Keratinocyte (primary cell): Measurements from ENCODE around the gene SLC30A7. TPM values are rescaled to one million over a fixed set of nuclear protein-coding genes. Genes with fewer than 3 reads are reported as not detected.

Experiments
- DNase-seq: peaks from one replicate; pipeline ENCODE4 v3.0.0-alpha.2; 2011; ENCODE audit warnings: low read depth, missing footprints, low spot score
- FAIRE-seq: peaks from 2 replicates; lab custom pipeline; 2011; peaks lifted over from hg19 to GRCh38; lab: Jason Lieb, UNC
- H2AFZ ChIP-seq: 2 replicates; pipeline ENCODE4 v1.6.0; 2012; ENCODE audit warnings: low read length, control low read depth, inconsistent platforms; ENCODE audit not compliant: control insufficient read depth
- H3K27ac ChIP-seq: 2 replicates; pipeline ENCODE4 v1.5.1; 2011; ENCODE audit warnings: low read length; ENCODE audit not compliant: control insufficient read depth, insufficient read depth
- H3K27me3 ChIP-seq: 3 replicates; pipeline ENCODE4 v1.6.0; 2011; ENCODE audit warnings: low read length; ENCODE audit not compliant: control insufficient read depth, insufficient read depth; ENCODE audit errors: extremely low read depth
- H3K36me3 ChIP-seq, 2 experiments: 2 replicates in 1 of 2; 3 replicates in 1 of 2; pipeline ENCODE4 v1.5.1; 2011; ENCODE audit warnings: low read length in 2 of 2, mild to moderate bottlenecking in 1 of 2; ENCODE audit not compliant: control insufficient read depth in 2 of 2, insufficient read depth in 2 of 2; ENCODE audit errors: extremely low read depth in 1 of 2
- H3K4me1 ChIP-seq: 3 replicates; pipeline ENCODE4 v1.5.1; 2011; ENCODE audit warnings: low read length; ENCODE audit not compliant: control insufficient read depth, insufficient read depth; ENCODE audit errors: extremely low read depth
- H3K4me2 ChIP-seq: 3 replicates; pipeline ENCODE4 v1.6.0; 2011; ENCODE audit warnings: low read depth, low read length; ENCODE audit not compliant: control insufficient read depth, insufficient read depth; ENCODE audit errors: extremely low read depth
- H3K4me3 ChIP-seq, 3 experiments: fragments of 200-600 bp in 1 of 3; sonication (generic) in 1 of 3; 2 replicates in 2 of 3; 3 replicates in 1 of 3; pipeline ENCODE4 v1.5.1; 2011 to 2016; ENCODE audit warnings: low read length in 3 of 3, mild to moderate bottlenecking in 3 of 3, control low read depth in 2 of 3, inconsistent platforms in 1 of 3, low read depth in 1 of 3, mixed read lengths in 1 of 3, mixed run types in 1 of 3, moderate library complexity in 1 of 3; ENCODE audit not compliant: control insufficient read depth in 2 of 3, insufficient read depth in 2 of 3; ENCODE audit errors: extremely low read depth in 1 of 3
- H3K79me2 ChIP-seq: 2 replicates; pipeline ENCODE4 v1.6.0; 2012; ENCODE audit warnings: low read length; ENCODE audit not compliant: control insufficient read depth, insufficient read depth
- H3K9ac ChIP-seq: 3 replicates; pipeline ENCODE4 v1.6.0; 2011; ENCODE audit warnings: low read length; ENCODE audit not compliant: control insufficient read depth, insufficient read depth; ENCODE audit errors: extremely low read depth
- H3K9me1 ChIP-seq: 3 replicates; pipeline ENCODE4 v1.6.0; 2011; ENCODE audit warnings: low read length; ENCODE audit not compliant: control insufficient read depth, insufficient read depth; ENCODE audit errors: extremely low read depth
- H3K9me3 ChIP-seq: 2 replicates; pipeline ENCODE4 v1.5.1; 2012; ENCODE audit warnings: low read depth, low read length; ENCODE audit not compliant: control insufficient read depth
- H4K20me1 ChIP-seq: 3 replicates; pipeline ENCODE4 v1.6.0; 2011; ENCODE audit warnings: low read length; ENCODE audit not compliant: control insufficient read depth, insufficient read depth; ENCODE audit errors: extremely low read depth
- CTCF ChIP-seq, 3 experiments: IDR thresholded peaks in 1 of 3; conservative IDR thresholded peaks in 1 of 3; optimal IDR thresholded peaks in 1 of 3; 2 replicates in 2 of 3; 3 replicates in 1 of 3; pipeline versions ENCODE3 to v1.5.1; 2011; ENCODE audit warnings: low read length in 3 of 3, mild to moderate bottlenecking in 3 of 3, moderate library complexity in 2 of 3, control low read depth in 1 of 3, inconsistent platforms in 1 of 3; ENCODE audit not compliant: insufficient read depth in 2 of 3; ENCODE audit errors: extremely low read depth in 1 of 3
- EZH2 ChIP-seq: IDR thresholded peaks from one replicate; pipeline ENCODE4 v1.6.1; 2012; ENCODE audit warnings: inconsistent platforms, mild to moderate bottlenecking, low read length, moderate library complexity
- dilution Hi-C: fragments of 300-500 bp; cut with MboI; formaldehyde crosslinking; loops from one replicate; pipeline ENCODE4 v1.7.0; 2020; ENCODE audit warnings: low sequenced_read_pairs; ENCODE audit not compliant: extremely low pct_ligation_motif_present
- polyA plus RNA-seq, 5 experiments: library from polyadenylated mRNA; depleted of rRNA in 3 of 5; stranded (reverse) in 3 of 5; stranded (forward) in 1 of 5; unstranded in 1 of 5; fragments of >200 nt; gene quantifications; 1 replicate in 1 of 5; 2 replicates in 3 of 5; 3 replicates in 1 of 5; pipeline versions ENCODE4 v1.2.1 to v1.2.3, GENCODE V29; 2011 to 2012; ENCODE audit warnings: missing spikeins in 2 of 5, low read depth in 1 of 5, low replicate concordance in 1 of 5

Gene SLC30A7
- polyA plus RNA-seq, 1 donor (not counting 4 experiments of a cell fraction or from before 2014, with no cell fraction given), result 15.1 TPM

GRCh38 chr1:101029184-101029583 lies 133.3 kb downstream of the SLC30A7 start:
- Histone ChIP-seq H3K79me2 (peaks cover 56% of the 10 kb centered on the region), H3K9me3 (no peaks in the 10 kb centered on the region), H2AFZ (no peak overlapping the region), H3K36me3 (no peaks in the 10 kb centered on the region), H3K4me3 (no peak overlapping the region), H3K4me1 (peaks cover 12% of the 10 kb centered on the region), H3K27me3 (no peaks in the 10 kb centered on the region), H3K4me2 (no peak overlapping the region), H4K20me1 (no peaks in the 10 kb centered on the region), H3K9me1 (no peaks in the 10 kb centered on the region), H3K9ac (no peak overlapping the region), H3K27ac (no peak overlapping the region)
- TF ChIP-seq CTCF (optimal IDR thresholded peaks at IDR 0.05 in 1 of 3, IDR thresholded peaks at IDR 0.05 in 1 of 3, conservative IDR thresholded peaks at IDR 0.05 in 1 of 3; ENCODE audit: extremely low read depth in 1 of 3, insufficient read depth in 2 of 3, low read length in 3 of 3), result no peak
- TF ChIP-seq EZH2, result no peak
- FAIRE-seq (no peak), DNase-seq (no peak)
- dilution Hi-C loops, result no loop called here

GRCh38 chr1:101030881-101031280 lies 135.0 kb downstream of the SLC30A7 start:
- no peak overlapping the region for H2AFZ ChIP-seq
- peaks cover 49% of the 10 kb centered on the region for H3K79me2 ChIP-seq
- H3K9me1 ChIP-seq, result no peaks in the 10 kb centered on the region
- H3K4me2 ChIP-seq, result no peak overlapping the region
- H3K27me3 ChIP-seq, result no peaks in the 10 kb centered on the region
- H3K9ac ChIP-seq, result no peak overlapping the region
- TF ChIP-seq CTCF (optimal IDR thresholded peaks at IDR 0.05 in 1 of 3, IDR thresholded peaks at IDR 0.05 in 1 of 3, conservative IDR thresholded peaks at IDR 0.05 in 1 of 3; ENCODE audit: extremely low read depth in 1 of 3, insufficient read depth in 2 of 3, low read length in 3 of 3) (no peak), EZH2 (no peak)
- H3K4me1 ChIP-seq, result peaks cover 3% of the 10 kb centered on the region
- FAIRE-seq, result no peak
- H4K20me1 ChIP-seq, result no peaks in the 10 kb centered on the region
- no peak overlapping the region for H3K4me3 ChIP-seq
- dilution Hi-C loops, result no loop called here
- no peak overlapping the region for H3K27ac ChIP-seq
- no peaks in the 10 kb centered on the region for H3K36me3 ChIP-seq
- H3K9me3 ChIP-seq, result no peaks in the 10 kb centered on the region
- DNase-seq, result no peak

Other genes with a start within 250 kb of the SLC30A7 start
- not detected in 3 replicates for gene VCAM1, start 176.3 kb upstream of the SLC30A7 start, polyA plus RNA-seq
- gene EXTL2, start 1.2 kb upstream of the SLC30A7 start, polyA plus RNA-seq, result 10.8 to 20.2 TPM (median 12.6 TPM) in 3 replicates
- 45.1 to 98.0 TPM (median 67.2 TPM) in 3 replicates for gene DPH5, start 129.7 kb downstream of the SLC30A7 start, polyA plus RNA-seq